ENCODE data around the gene GULP1.
"Not testable (repeated sequence)": the region's sequence is repeated elsewhere in the genome, so short reads cannot be mapped to it uniquely, and the experiment has no call there.

The GULP1 gene

DNA sequence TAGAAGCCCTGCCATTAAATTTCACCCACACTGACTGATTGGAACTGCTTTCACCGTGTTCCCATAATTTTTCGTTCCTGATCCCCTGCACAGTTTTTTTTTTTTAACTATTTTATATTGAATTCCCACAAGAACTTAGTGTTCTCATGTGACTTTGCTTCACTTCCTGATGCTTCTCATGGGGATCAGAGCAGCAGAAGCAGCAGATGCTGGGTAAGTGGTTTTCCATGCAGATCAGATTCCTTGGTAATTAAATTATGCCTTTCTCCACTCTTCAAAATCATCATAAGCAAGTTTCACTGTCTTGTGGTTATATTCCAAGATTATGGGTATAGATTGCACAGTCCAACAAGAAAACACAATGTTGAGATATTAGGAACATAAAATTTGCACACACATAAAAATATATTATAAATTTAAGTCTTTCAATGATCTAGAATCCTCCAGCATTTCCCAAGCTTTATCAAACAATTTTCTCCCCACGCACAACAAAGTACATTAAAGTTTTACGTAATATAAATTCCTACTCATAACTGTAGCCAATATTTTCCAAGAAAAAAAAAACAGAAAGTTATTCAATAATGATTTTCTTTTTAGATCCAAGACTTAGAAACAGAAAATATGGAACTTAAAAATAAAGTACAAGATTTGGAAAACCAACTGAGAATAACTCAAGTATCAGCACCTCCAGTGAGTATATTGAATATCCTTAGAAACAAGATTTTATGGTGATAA lies 277.9 kb downstream of the GULP1 start:
- FAIRE-seq: no peak

DNA sequence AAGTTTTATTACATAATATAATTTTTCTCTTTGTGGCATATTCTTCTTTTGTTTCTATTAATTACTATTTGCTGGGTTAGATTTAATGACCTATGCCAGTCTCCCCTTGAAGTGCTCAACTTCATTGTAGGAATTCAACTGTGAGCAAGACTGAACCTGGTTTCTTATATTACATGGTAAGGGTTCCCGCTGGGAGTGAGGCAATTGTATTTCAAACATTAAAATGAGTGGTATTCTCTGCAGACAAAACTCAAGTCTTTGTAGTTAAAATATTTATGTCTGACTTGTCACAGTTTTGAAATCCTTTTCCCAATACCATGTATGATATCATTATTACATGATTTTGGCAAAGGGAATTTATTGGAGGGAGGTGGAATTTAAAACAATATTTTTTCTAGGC lies 278.7 kb downstream of the GULP1 start:
- no peak for FAIRE-seq

DNA sequence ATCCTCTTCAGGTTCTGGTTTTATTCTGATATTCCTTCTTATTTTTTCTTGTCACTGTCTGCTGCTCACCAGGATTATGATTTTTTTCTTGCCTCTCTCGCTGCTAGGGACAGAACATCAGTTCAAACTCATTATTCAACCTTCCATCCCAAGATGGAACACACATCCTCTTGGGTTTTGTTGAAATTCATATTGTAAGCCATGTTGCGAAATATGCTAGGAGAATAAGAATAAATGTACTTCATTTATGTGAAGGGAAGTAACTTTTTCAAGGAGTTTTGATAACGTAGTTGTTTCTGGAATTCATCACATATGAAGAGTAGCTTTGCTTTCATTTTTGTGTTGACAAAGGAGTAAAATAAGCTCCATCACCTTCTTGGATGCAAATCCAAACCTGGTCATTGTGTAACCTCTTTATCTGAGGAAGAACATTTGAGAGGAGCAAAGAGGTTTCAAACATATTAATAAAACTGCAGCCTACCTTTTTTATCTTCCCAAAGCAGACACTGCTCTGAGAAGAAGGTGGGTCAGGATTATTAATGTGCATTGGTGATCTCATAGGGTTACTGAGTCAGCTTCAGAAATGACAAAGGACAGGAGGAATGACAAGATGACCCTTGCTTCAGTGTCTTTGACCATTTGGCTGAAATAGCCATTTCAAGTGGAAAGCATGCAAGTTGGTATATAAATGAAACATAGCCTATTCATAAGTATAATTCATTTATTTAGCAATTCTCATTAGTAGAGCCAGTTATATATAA lies 280.0 kb downstream of the GULP1 start:
- FAIRE-seq: no peak

DNA sequence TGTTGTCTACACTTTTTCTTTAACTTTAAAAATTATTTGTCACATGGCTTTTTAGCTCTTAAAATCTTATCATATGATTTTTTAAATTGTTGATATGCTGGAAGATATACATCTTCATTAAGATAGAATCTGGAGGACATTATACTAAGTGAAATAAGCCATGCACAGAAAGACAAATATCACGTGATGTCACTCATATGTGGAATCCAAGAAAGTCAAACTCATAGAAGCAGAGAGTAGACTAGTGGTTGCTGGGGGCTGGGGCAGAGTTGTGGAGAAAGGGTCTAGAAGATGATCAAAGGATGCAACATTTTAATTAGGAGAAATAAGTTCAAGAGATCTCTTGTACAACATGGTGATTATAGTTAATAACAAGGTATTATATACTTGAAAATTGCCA lies 280.9 kb downstream of the GULP1 start:
- FAIRE-seq: no peak

DNA sequence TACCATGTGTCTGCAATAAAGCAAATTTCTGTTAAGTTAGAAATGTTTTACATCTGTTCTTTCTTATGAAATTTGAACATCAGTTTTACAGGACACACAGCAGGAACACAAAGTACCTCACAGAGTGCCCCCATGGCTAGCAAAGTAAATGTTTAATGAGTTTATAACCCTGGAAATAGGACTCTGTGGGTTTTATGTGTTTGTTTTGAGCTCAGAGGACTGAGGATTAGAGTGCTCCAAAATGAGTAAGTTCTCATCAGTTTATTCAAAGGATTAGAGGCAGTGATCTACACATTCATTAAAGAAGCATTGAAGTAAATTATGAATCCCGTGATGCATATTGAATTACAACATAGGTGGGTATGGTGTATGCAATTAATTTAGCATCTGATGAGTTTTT lies 281.8 kb downstream of the GULP1 start:
- FAIRE-seq: no peak

DNA sequence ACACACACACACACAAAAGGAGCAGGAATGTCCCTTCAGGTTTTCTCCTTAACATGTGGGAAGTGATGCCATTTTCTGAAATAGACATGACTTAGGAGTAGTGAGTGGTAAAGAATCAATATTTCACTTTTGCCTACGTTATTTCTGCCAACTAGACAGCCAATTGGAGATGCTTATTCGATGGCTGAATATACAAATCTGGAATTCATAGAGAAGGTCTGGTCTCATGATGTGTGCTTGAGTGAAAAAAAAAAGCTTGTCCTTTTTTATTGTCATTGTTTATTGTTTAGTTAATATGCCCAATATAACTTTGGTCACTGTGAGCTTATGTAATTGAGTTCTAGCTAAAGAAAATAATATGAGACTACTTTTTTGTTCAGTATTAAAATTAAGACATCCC lies 284.3 kb downstream of the GULP1 start:
- no peak for FAIRE-seq

DNA sequence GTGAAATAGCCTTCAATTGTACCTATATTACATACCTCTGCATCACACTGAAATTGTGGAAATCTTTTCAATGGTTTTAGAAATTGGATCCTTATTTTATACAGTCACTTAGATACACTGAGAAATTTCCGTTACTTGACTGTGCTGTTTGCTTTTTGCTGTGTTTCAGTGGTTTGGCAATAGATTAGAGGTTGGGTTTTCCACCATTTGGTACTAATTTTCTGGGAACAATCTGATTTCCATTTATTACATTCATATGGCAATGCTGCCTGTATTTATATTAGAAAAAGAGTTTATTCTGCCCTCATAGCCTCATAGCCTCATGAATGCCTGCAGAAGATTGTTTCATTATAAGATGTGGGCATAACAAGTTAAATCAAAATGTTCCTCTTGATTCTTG lies 285.0 kb downstream of the GULP1 start:
- no peak for FAIRE-seq

DNA sequence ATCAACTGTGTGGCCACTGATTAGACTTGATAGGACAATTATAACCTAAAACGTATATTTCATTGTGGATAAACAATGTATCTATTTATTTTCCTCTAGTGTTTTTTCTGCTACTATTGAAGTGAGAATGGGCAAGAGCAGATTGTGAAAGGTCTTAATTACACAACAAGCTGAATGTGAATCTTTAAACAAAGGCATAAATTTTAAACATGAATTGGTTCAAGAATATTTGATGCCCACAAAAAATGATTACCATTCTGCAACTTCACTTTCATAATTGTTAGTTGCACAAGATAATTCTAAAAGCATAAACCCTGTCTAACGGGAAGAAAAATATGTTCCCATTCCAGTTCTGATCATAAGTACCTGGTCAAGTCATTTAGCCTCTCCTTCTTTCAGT lies 285.6 kb downstream of the GULP1 start:
- FAIRE-seq: no peak

DNA sequence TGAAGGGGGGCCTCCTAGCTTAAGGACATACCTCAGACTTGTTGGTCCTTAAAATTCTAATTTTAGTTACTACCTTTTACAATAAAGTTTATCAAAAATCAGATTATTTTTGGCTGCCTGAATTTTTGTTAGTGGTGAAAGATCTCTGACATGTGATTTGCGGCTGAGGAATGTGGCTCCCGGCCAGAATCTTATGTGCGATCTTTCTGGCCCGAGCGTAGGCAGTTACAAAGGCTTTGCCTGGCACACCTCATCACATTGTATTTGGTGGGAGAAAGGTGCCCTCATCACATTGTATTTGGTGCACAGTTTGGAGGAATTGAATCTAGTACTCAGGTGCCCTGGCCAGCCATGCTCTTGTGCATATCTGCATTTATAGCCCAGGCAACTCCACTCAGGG lies 289.1 kb downstream of the GULP1 start:
- no peak for FAIRE-seq

DNA sequence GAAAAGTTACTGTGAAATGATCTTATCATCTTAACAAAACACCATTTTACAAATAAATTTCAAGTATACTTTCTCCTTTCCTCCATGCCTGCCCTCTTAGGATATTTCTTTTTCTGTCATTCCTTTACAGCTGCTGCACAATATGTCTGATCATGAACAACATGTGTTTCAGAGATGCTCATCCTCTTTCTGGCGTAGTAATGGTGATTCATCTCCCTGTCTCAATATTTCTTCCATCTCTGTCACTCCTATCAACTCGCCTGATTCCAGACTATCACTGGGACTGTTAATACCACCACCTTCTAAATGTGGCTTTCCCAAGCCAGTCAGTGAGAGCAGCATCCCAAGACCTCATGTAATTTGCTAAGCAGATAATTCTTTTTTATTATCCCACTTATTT lies 290.5 kb downstream of the GULP1 start:
- FAIRE-seq: no peak

DNA sequence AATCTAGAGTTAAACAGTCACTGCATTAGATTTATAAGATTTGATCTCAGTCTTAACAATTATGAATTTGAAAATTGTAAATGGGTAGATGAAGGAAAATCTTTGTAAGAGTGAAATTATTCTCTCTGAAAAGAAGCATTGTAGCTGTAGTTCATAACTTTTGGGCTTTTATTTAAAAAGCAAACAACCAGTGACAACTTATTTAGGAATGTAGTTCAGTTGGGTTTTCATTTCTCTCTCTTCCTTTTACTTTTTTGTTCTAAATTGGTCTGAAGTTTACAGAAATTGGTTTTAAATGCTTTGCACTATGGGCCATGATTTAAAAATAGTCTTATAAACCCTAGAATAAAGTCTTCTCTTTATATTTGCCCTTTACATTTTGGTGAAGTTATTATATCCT lies 296.6 kb downstream of the GULP1 start:
- FAIRE-seq: no peak

DNA sequence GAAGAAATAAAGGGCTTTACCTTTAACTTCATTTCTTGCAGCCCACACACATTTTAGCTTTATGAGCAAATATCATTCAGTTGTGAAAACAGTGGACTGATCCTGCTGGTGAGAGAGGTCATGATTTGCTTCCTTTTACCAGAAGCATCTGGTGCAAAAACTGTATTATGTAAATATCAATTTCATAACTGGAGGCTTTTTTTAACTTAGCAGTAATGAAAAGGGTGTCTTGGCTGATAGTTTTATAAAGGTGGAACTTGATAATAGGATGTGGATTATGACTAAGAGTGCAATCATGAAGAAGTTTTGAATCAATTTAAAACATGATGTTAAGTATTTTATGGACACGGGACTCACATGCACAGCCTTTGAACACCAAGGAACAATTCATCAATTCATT lies 304.4 kb downstream of the GULP1 start:
- no peak for FAIRE-seq

DNA sequence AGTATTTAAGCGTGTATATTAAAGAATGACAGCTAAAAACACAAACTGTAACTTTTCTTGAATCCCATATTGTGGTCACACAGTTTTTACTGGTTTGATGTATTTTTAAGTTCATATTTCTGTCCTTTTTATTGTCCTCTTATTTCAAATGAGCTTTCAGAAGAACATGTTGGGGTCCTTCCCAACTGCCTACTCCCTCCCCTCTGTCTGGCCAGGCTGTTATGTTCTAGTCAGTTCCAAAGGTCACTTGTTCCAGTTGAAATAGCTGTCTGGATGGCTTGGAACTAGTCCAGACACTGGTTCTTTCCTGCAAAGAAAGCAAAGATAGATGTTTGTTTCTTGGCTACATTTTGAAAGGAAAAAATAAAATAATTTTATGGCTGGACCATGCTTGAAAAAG lies 306.9 kb downstream of the GULP1 start:
- no peak for FAIRE-seq

DNA sequence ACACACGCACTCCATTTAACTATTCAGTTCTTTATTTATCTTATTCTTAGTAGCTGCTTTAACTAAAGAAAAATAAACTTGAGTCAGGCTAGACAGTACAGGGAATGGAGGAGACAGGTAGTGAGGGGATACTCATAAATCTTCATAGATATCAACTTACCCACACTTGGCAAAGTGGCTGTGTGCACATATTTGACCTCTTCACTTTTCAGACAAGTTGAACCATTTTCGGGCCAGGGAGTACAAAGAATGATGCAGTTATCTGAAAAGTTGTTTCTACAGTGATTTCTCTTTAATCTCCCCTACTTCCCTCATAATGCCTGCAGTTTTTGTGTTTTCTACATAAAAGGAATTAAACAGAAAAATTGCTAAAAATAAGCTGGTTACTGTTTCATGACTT lies 307.5 kb downstream of the GULP1 start:
- no peak for FAIRE-seq

DNA sequence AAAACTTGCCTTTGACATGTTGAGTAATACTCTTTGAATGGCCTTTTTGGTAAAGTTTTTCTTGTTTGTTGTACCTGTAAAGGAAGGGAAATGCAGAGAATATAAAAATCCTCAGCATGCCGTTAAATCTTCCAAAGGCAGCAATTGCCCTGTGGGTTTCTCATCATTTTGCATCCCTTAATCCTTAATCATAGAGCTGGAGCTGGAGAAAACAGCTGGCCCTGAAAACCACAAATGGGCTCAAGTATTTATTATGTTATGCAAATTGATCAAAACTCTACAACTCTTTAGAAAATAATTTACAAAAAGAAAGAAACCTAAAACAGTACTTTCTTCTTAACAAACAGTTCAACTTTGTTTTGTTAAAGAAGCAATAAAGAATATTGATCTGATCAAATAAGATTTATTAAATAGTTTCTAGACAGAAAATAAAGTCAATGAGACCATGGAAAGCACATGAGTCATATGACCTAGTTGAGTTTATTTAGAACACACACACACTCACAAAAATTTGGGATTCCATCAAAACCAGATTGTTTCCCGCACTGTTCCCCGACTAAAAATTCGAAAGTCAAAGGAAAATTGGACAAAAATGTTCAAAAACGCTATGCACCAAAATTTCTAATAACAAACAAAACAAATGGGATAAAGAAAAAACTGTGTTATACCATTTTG lies 309.0 kb downstream of the GULP1 start:
- FAIRE-seq: no peak

DNA sequence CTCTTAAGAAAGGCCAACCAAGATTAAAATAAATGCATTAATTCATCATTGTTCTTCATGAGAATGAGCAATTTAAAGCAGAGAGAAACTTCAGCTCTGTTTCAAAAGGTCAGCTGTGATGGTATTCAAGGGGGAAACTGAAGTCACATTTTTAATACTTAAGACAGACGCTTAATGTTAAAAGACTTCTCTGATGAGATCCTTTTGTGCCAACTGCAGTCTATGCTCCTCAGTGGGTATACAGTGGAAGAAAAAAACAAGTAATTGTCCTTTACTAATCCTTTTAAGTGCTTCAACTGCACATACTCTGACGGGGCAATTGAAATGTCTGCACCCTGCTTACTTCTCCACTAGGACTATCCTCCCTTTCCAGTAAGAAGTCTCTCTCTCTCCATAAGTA lies 309.7 kb downstream of the GULP1 start:
- FAIRE-seq: no peak

DNA sequence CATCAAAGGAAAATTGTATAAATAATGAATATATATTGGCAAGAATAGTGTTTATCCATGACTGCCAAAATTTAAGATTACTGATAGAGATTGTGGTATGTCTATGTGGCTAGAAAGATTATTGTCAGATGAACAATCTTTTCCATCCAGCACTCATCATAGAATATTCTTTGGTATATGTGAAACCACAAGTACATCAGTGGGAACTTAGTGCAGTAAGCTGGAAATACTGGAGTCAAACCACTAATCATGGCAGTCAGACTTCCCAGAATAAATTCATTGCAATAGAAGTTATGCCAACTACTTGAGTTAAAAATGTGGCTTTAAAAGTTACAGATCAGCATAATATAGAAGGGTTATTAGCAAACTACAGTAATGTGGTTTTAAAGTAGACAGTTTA lies 310.3 kb downstream of the GULP1 start:
- FAIRE-seq: no peak

DNA sequence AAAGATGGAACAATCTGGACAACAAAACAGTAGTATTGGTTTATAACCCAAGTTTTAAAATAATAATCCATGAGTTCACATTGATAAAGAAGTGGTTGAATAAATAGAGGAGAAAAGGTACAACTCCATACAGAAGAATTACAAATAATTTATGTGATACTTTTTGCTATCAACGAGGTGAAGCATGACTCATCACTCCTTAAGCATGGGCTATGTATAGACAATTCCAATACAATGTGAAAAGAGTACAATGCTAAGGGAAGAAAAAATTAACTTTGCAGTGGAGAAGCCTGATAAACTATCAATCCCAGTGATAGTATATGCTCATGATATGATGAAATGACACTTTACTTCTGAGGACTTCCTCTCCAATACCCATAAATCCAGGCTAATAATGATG lies 312.9 kb downstream of the GULP1 start:
- no peak for FAIRE-seq

DNA sequence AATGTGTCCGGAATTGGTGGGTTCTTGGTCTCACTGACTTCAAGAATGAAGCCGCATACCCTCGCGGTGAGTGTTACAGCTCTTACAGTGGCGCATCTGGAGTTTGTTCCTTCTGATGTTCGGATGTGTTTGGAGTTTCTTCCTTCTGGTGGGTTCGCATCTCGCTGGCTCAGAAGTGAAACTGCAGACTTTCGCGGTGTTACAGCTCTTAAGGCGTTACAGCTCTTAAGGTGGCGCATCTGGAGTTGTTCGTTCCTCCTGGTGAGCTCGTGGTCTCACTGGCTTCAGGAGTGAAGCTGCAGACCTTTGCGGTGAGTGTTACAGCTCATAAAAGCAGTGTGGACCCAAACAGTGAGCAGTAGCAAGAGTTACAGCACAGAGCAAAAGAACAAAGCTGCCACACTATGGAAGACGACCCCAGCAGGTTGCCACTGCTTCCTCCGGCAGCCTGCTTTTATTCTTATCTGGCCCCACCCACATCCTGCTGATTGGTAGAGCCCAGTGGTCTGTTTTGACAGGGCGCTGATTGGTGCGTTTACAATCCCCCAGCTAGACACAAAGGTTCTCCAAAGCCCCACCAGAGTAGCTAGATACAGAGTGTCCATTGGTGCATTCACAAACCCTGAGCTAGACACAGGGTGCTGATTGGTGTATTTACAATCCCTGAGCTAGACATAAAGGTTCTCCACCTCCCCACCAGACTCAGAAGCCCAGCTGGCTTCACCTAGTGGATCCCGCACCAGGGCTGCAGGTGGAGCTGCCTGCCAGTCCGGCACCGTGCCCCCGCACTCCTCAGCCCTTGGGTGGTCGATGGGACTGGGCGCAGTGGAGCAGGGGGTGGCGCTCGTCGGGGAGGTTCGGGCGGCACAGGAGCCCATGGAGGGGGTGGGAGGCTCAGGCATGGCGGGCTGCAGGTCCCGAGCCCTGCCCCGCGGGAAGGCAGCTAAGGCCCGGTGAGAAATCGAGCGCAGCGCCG lies 314.2 kb downstream of the GULP1 start:
- not testable (repeated sequence) for FAIRE-seq

DNA sequence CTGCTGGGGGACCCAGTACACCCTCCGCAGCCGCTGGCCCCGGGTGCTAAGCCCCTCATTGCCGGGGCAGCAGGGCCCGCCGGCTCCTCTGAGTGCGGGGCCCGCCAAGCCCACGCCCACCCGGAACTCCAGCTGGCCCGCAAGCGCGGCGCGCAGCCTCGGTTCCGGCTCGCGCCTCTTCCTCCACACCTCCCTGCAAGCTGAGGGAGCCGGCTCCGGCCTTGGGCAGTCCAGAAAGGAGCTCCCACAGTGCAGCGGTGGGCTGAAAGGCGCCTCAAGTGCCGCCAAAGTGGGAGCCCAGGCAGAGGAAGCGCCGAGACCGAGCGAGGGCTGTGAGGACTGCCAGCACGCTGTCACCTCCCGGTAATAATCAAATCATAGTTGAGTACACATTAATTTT lies 314.9 kb downstream of the GULP1 start:
- FAIRE-seq: not testable (repeated sequence)

DNA sequence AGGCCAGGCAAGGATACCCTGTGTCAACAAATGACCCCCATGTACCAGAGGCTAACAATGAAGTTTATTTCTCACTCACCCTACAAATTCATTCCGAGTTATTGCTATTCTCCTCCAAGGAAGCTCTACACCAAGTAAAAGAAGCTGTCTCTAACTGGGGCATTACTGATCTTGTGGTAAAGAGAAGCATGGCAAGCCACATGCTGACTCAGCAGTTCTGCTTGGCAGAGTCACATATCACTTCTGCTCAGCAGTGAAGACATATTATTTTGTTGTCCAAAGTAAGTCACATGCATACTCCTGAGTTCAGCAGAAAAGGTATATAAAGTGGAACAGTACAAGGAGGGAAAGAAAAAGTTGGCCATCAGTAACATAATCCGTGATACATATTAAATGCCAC lies 315.8 kb downstream of the GULP1 start:
- FAIRE-seq: no peak

DNA sequence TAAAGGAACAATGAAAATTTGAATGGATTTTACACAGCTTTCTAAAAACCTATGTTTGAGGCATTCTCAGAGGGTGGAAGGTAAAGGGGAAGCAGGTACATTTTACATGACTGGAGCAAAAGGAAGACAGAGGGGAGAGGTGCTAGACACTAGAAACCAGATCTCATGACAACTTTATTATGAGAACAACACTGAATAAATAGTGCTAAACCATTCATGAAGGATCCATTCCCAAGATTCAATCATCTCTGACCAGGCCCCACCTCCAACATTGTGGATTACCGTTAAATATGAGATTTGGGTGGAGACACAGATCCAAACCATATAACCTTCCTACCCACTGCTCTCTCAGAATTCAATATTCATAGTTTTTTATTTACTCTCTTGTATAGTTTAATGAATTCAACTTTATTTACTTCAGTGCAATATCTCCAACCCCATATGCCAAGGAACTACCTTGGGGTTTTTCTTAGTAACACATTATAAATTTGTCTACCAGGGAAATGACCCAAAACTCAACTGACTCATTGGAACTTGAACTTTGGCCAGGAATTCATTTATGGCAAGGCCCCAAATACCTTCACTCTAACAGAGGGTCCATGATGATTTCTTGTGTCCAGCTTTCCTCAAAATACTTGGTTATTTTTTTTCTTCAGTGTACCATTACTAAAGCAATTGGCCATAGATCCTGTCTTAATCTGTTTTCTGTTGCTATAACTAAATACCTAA lies 317.8 kb downstream of the GULP1 start:
- FAIRE-seq: no peak
